Neural cell (in vitro differentiated cells): Measurements from ENCODE around the gene DNAAF5. TPM values are rescaled to one million over a fixed set of nuclear protein-coding genes. Genes with fewer than 3 reads are reported as not detected.

Experiments
- H2AFZ ChIP-seq: fragments of 200-600, 300-800 bp; sonication (generic), shearing (Covaris generic); 2 replicates; pipeline ENCODE4 v1.6.0; 2014; ENCODE audit warnings: low read depth, mild to moderate bottlenecking, antibody characterized with exemption, low read length, moderate library complexity
- H3F3A ChIP-seq: fragments of 200-600 bp; shearing (Covaris generic); 2 replicates; pipeline ENCODE4 v1.6.1; 2016; ENCODE audit warnings: mild to moderate bottlenecking, moderate library complexity, mixed read lengths, antibody characterized with exemption, low read length; ENCODE audit not compliant: insufficient read depth, poor library complexity, severe bottlenecking
- H3K27ac ChIP-seq: fragments of 200-600, 300-800 bp; sonication (generic), shearing (Covaris generic); 2 replicates; pipeline ENCODE4 v1.5.1; 2014; ENCODE audit warnings: mild to moderate bottlenecking, low read length, moderate library complexity
- H3K27me3 ChIP-seq: fragments of 300-800, 200-600 bp; sonication (generic), shearing (Covaris generic); 2 replicates; pipeline ENCODE4 v1.6.0; 2014; ENCODE audit warnings: mild to moderate bottlenecking, low read depth, low read length, moderate library complexity; ENCODE audit not compliant: insufficient read depth
- H3K36me3 ChIP-seq: fragments of 300-800, 200-600 bp; sonication (generic), shearing (Covaris generic); 2 replicates; pipeline ENCODE4 v1.5.1; 2014; ENCODE audit warnings: mild to moderate bottlenecking, antibody characterized with exemption, low read length, moderate library complexity; ENCODE audit not compliant: insufficient read depth
- H3K4me2 ChIP-seq: fragments of 300-800, 200-600 bp; sonication (generic), shearing (Covaris generic); 2 replicates; pipeline ENCODE4 v1.6.0; 2014; ENCODE audit warnings: mild to moderate bottlenecking, low read length
- H3K4me3 ChIP-seq: fragments of 300-800, 200-600 bp; sonication (generic), shearing (Covaris generic); 2 replicates; pipeline ENCODE4 v1.5.1; 2014; ENCODE audit warnings: mild to moderate bottlenecking, low read length, moderate library complexity
- H3K79me2 ChIP-seq: fragments of 200-600 bp; shearing (Covaris generic); replicated peaks from 2 replicates; pipeline ENCODE4 v1.6.0; 2014; ENCODE audit warnings: mild to moderate bottlenecking, low read length, moderate library complexity; ENCODE audit not compliant: insufficient read depth
- H3K9ac ChIP-seq: fragments of 300-800, 200-600 bp; sonication (generic), shearing (Covaris generic); 2 replicates; pipeline ENCODE4 v1.6.1; 2016; ENCODE audit warnings: mild to moderate bottlenecking, low read length, mixed read lengths
- H3K9me2 ChIP-seq: fragments of 200-600 bp; shearing (Covaris generic); 2 replicates; pipeline ENCODE4 v1.6.1; 2016; ENCODE audit warnings: mild to moderate bottlenecking, low read length, mixed read lengths; ENCODE audit not compliant: insufficient read depth
- H3K9me3 ChIP-seq: fragments of 200-600, 300-800 bp; sonication (generic), shearing (Covaris generic); 2 replicates; pipeline ENCODE4 v1.6.1; 2016; ENCODE audit warnings: mild to moderate bottlenecking, mixed run types, low read length, moderate library complexity, mixed read lengths
- H4K20me1 ChIP-seq: fragments of 200-600 bp; shearing (Covaris generic); 2 replicates; pipeline ENCODE4 v1.6.1; 2016; ENCODE audit warnings: mild to moderate bottlenecking, mixed run types; ENCODE audit not compliant: insufficient read depth
- CTCF ChIP-seq: fragments of 450-650 bp; IDR thresholded peaks from 2 replicates; pipeline ENCODE4 v1.5.1; 2014; ENCODE audit warnings: antibody characterized with exemption, mild to moderate bottlenecking, moderate library complexity; ENCODE audit not compliant: poor library complexity, severe bottlenecking
- EP300 ChIP-seq: fragments of 450-650 bp; conservative IDR thresholded peaks from 2 replicates; pipeline ENCODE4 v1.6.1; 2014; ENCODE audit warnings: antibody characterized with exemption, mild to moderate bottlenecking, moderate library complexity; ENCODE audit not compliant: poor library complexity, severe bottlenecking
- EZH2 ChIP-seq: fragments of 200-600, 300-800 bp; shearing (Covaris generic), sonication (generic); IDR thresholded peaks from 2 replicates; pipeline ENCODE4 v1.6.1; 2014; ENCODE audit warnings: antibody characterized with exemption, low read length, borderline replicate concordance, mild to moderate bottlenecking; ENCODE audit not compliant: insufficient read depth, poor library complexity, severe bottlenecking
- MXI1 ChIP-seq: fragments of 450-650 bp; conservative IDR thresholded peaks from 2 replicates; pipeline ENCODE4 v1.6.1; 2014; ENCODE audit warnings: antibody characterized with exemption, mild to moderate bottlenecking; ENCODE audit not compliant: poor library complexity, severe bottlenecking
- POLR2AphosphoS5 ChIP-seq: IDR thresholded peaks from 2 replicates; pipeline ENCODE4 v1.6.1; 2012
- RAD21 ChIP-seq: fragments of 450-650 bp; conservative IDR thresholded peaks from 2 replicates; pipeline ENCODE4 v1.6.1; 2014; ENCODE audit warnings: antibody characterized with exemption, mild to moderate bottlenecking, moderate library complexity
- REST ChIP-seq: IDR thresholded peaks from 2 replicates; pipeline ENCODE4 v1.6.1; 2012; ENCODE audit warnings: borderline replicate concordance
- SMC3 ChIP-seq: fragments of 450-650 bp; conservative IDR thresholded peaks from 2 replicates; pipeline ENCODE4 v1.6.1; 2014; ENCODE audit warnings: antibody characterized with exemption, mild to moderate bottlenecking, moderate library complexity; ENCODE audit not compliant: poor library complexity
- TAF1 ChIP-seq: IDR thresholded peaks from 2 replicates; pipeline ENCODE4 v1.6.1; 2012; ENCODE audit warnings: low read depth
- polyA plus RNA-seq: library from polyadenylated mRNA; depleted of rRNA; stranded (reverse); fragments of >200 nt; gene quantifications from 2 replicates; pipeline ENCODE4 v1.2.3, GENCODE V29; 2014

The DNAAF5 gene
- polyA plus RNA-seq, 1 donor from 2014 or later, result 5.3 TPM

- H3K9me2 ChIP-seq, result no peaks in the 10 kb centered on the region
- H3K27ac ChIP-seq, result no peak overlapping the region
- H3F3A ChIP-seq, result no peaks in the 10 kb centered on the region
- no peak overlapping the region for H2AFZ ChIP-seq
- no peaks in the 10 kb centered on the region for H4K20me1 ChIP-seq
- H3K36me3 ChIP-seq, result no peaks in the 10 kb centered on the region
- H3K9me3 ChIP-seq, result no peaks in the 10 kb centered on the region
- H3K4me3 ChIP-seq, result no peak overlapping the region
- TF ChIP-seq CTCF, result no peak
- no peak for TF ChIP-seq EP300
- no peak for TF ChIP-seq TAF1
- TF ChIP-seq RAD21, result no peak
- no peak for TF ChIP-seq SMC3
- TF ChIP-seq MXI1, result no peak
- TF ChIP-seq POLR2AphosphoS5, result no peak
- TF ChIP-seq REST, result no peak
- TF ChIP-seq EZH2, result no peak
- no peak overlapping the region for H3K9ac ChIP-seq
- no peaks in the 10 kb centered on the region for H3K79me2 ChIP-seq
- no peaks in the 10 kb centered on the region for H3K27me3 ChIP-seq
- H3K4me2 ChIP-seq, result no peak overlapping the region
Observed at GRCh38 chr7:785416-785815, 58.9 kb downstream of the DNAAF5 start.

GRCh38 chr7:786472-787255 lies 60.2 kb downstream of the DNAAF5 start:
- Histone ChIP-seq H3K79me2 (no peaks in the 10 kb centered on the region), H4K20me1 (no peaks in the 10 kb centered on the region), H3K9ac (no peak overlapping the region), H3K27ac (no peak overlapping the region), H3K9me3 (no peaks in the 10 kb centered on the region), H3K27me3 (no peaks in the 10 kb centered on the region), H2AFZ (no peak overlapping the region), H3K9me2 (no peaks in the 10 kb centered on the region), H3K36me3 (no peaks in the 10 kb centered on the region), H3F3A (no peaks in the 10 kb centered on the region), H3K4me2 (no peak overlapping the region), H3K4me3 (no peak overlapping the region)
- TF ChIP-seq REST (no peak), SMC3 (peak; percentile 62), POLR2AphosphoS5 (no peak), EP300 (no peak), RAD21 (peak; percentile 62), CTCF (peak; percentile 60)
